HG03565 (cell line): Measurements from ENCODE around the gene FAT2.

Experiments used
- ATAC-seq: cut with Tn5 transposase; IDR thresholded peaks from one replicate; pipeline ENCODE4 v1.9.1; 2021; ENCODE audit warnings: mild to moderate bottlenecking, moderate library complexity; ENCODE audit not compliant: unreplicated experiment

FAT2 gene

GRCh38 chr5:151557951-151558350, 33.2 kb downstream of the FAT2 start:
- no peak for ATAC-seq

GRCh38 chr5:151557466-151557865, 33.7 kb downstream of the FAT2 start:
- ATAC-seq: no peak

- no peak for ATAC-seq
These were observed 34.3 kb downstream of the FAT2 start for GRCh38 chr5:151556806-151557205.

- no peak for ATAC-seq
These were observed 35.2 kb downstream of the FAT2 start for GRCh38 chr5:151555760-151556576.

- ATAC-seq: no peak
These were observed 37.4 kb downstream of the FAT2 start for GRCh38 chr5:151553695-151554094.

- ATAC-seq: no peak
These were observed 37.9 kb downstream of the FAT2 start for GRCh38 chr5:151553130-151553670.

- no peak for ATAC-seq
These were observed 39.1 kb downstream of the FAT2 start for GRCh38 chr5:151551985-151552384.

- ATAC-seq: no peak
These were observed 41.0 kb downstream of the FAT2 start for GRCh38 chr5:151550146-151550545.

- no peak for ATAC-seq
These were observed 41.4 kb downstream of the FAT2 start for GRCh38 chr5:151549713-151550112.

GRCh38 chr5:151547364-151547763, 43.8 kb downstream of the FAT2 start:
- ATAC-seq: no peak

- ATAC-seq: no peak
These were observed 49.6 kb downstream of the FAT2 start for GRCh38 chr5:151541571-151541970.
